ENCODE data around the gene S1PR4.

DNA sequence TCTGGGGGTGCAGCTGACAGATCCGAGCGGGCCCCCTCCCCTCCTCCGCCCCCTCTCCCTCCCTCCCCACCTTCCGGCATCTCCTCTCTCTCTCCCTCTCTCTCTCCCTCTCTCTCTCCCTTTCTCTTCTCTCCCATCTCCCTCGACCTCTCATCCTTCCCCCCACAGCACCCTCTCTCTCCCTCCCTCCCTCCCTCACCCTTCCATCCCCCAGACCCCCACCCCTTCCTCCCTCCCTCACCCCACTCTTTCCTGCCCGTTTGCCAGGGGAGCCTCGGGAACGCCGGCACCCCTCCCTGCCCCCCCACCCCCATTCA lies 46.6 kb downstream of the S1PR4 start:
- TF ChIP-seq, protein P1, sequence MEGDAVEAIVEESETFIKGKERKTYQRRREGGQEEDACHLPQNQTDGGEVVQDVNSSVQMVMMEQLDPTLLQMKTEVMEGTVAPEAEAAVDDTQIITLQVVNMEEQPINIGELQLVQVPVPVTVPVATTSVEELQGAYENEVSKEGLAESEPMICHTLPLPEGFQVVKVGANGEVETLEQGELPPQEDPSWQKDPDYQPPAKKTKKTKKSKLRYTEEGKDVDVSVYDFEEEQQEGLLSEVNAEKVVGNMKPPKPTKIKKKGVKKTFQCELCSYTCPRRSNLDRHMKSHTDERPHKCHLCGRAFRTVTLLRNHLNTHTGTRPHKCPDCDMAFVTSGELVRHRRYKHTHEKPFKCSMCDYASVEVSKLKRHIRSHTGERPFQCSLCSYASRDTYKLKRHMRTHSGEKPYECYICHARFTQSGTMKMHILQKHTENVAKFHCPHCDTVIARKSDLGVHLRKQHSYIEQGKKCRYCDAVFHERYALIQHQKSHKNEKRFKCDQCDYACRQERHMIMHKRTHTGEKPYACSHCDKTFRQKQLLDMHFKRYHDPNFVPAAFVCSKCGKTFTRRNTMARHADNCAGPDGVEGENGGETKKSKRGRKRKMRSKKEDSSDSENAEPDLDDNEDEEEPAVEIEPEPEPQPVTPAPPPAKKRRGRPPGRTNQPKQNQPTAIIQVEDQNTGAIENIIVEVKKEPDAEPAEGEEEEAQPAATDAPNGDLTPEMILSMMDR (IDR thresholded peaks at IDR 0.05; ENCODE audit: low read depth, low read length): no peak
- no peak for TF ChIP-seq POLR2A (IDR thresholded peaks at IDR 0.05; ENCODE audit: extremely low read depth, insufficient read length)

All from NB4 (cell line).